Measurements from ENCODE around the gene PRR7.

- TF ChIP-seq EZH2 (IDR thresholded peaks at IDR 0.05; ENCODE audit: insufficient read depth, poor library complexity, severe bottlenecking): no peak
- TF ChIP-seq EZH2phosphoT487 (IDR thresholded peaks at IDR 0.05; ENCODE audit: insufficient read depth, low read depth): no peak
These were observed 17.9 kb upstream of the PRR7 start for GRCh38 chr5:177428574-177429217.
